H7 (cell line): Measurements from ENCODE around the gene FNDC11. TPM values are rescaled to one million over a fixed set of nuclear protein-coding genes. Genes with fewer than 3 reads are reported as not detected.
"Not testable (repeated sequence)": the region's sequence is repeated elsewhere in the genome, so short reads cannot be mapped to it uniquely, and the experiment has no call there.

Source experiments
- DNase-seq: peaks from one replicate; pipeline ENCODE4 v3.0.0; 2012
- H3K27me3 ChIP-seq: 2 replicates; pipeline ENCODE4 v1.6.0; 2011; ENCODE audit warnings: mild to moderate bottlenecking, low read length; ENCODE audit not compliant: control insufficient read depth, insufficient read depth
- H3K36me3 ChIP-seq: replicated peaks from 2 replicates; pipeline ENCODE4 v1.5.1; 2011; ENCODE audit warnings: low read length; ENCODE audit not compliant: control insufficient read depth, insufficient read depth
- H3K4me3 ChIP-seq: 2 replicates; pipeline ENCODE4 v1.5.1; 2011; ENCODE audit warnings: low read depth, mild to moderate bottlenecking, control low read depth, low read length, moderate library complexity; ENCODE audit not compliant: insufficient read depth
- total RNA-seq: library from RNA; depleted of rRNA; stranded (reverse); fragments of >200 nt; shearing (Covaris generic); gene quantifications from 2 replicates; pipeline ENCODE4 v1.2.3, GENCODE V29; 2014; rRNA removed

Gene FNDC11
- total RNA-seq = 6.4 and 8.0 TPM in 2 replicates

GRCh38 chr20:63553933-63554290 lies at the start of gene FNDC11:
Gene FNDC11, plus strand, starts transcription at chr20:63554159. Its CDS starts 1,505 bp downstream, at chr20:63555664.
- peak; percentile 94 for DNase-seq
- Histone ChIP-seq H3K4me3 (peak within 1 kb of the TSS; percentile 74), H3K36me3 (no peaks in the 10 kb centered on the region), H3K27me3 (peaks cover 3% of the 10 kb centered on the region)

- DNase-seq = peak; percentile 21
- Histone ChIP-seq H3K4me3 (no peak overlapping the region), H3K36me3 (no peaks in the 10 kb centered on the region), H3K27me3 (peaks cover 8% of the 10 kb centered on the region)
Observed at GRCh38 chr20:63504642-63505041, 49.3 kb upstream of the FNDC11 start.

GRCh38 chr20:63505281-63505680 lies 48.7 kb upstream of the FNDC11 start:
- Histone ChIP-seq H3K4me3 (no peak overlapping the region), H3K36me3 (no peaks in the 10 kb centered on the region), H3K27me3 (peaks cover 3% of the 10 kb centered on the region; the same call in 1 of the 2 replicates)
- DNase-seq = peak; percentile 35

- H3K4me3 ChIP-seq = no peak overlapping the region
- peaks cover 3% of the 10 kb centered on the region; the same call in 1 of the 2 replicates for H3K27me3 ChIP-seq
- peak; percentile 29 for DNase-seq
- no peaks in the 10 kb centered on the region for H3K36me3 ChIP-seq
Observed at GRCh38 chr20:63505723-63506122, 48.2 kb upstream of the FNDC11 start.

- DNase-seq = no peak
- Histone ChIP-seq H3K27me3 (no peaks in the 10 kb centered on the region), H3K4me3 (no peak overlapping the region), H3K36me3 (no peaks in the 10 kb centered on the region)
Observed at GRCh38 chr20:63507083-63507743, 46.7 kb upstream of the FNDC11 start.

GRCh38 chr20:63508072-63508768 lies 45.7 kb upstream of the FNDC11 start:
- no peaks in the 10 kb centered on the region for H3K36me3 ChIP-seq
- peak; percentile 38 for DNase-seq
- H3K27me3 ChIP-seq = no peaks in the 10 kb centered on the region
- H3K4me3 ChIP-seq = no peak overlapping the region

- no peak for DNase-seq
- Histone ChIP-seq H3K4me3 (no peak overlapping the region), H3K27me3 (no peaks in the 10 kb centered on the region), H3K36me3 (no peaks in the 10 kb centered on the region)
Observed at GRCh38 chr20:63509088-63509564, 44.8 kb upstream of the FNDC11 start.

GRCh38 chr20:63513207-63513606 lies 40.8 kb upstream of the FNDC11 start:
- H3K27me3 ChIP-seq = no peaks in the 10 kb centered on the region
- no peak for DNase-seq
- H3K4me3 ChIP-seq = no peak overlapping the region
- H3K36me3 ChIP-seq = no peaks in the 10 kb centered on the region

GRCh38 chr20:63514520-63514919 lies 39.4 kb upstream of the FNDC11 start:
- DNase-seq = peak; percentile 23

GRCh38 chr20:63517376-63518309 lies 36.3 kb upstream of the FNDC11 start:
- peak; percentile 43 for DNase-seq
- no peak overlapping the region for H3K4me3 ChIP-seq
- peaks cover 6% of the 10 kb centered on the region for H3K36me3 ChIP-seq
- H3K27me3 ChIP-seq = peaks cover 7% of the 10 kb centered on the region

More at GRCh38 chr20:63514520-63514919, 39.4 kb upstream of the FNDC11 start:
- H3K27me3 ChIP-seq, H3K36me3 ChIP-seq, H3K4me3 ChIP-seq: not testable (repeated sequence)

GRCh38 chr20:63518351-63518861 lies 35.6 kb upstream of the FNDC11 start:
- Histone ChIP-seq H3K36me3 (peaks cover 7% of the 10 kb centered on the region), H3K27me3 (peaks cover 7% of the 10 kb centered on the region), H3K4me3 (no peak overlapping the region)
- peak; percentile 89 for DNase-seq

GRCh38 chr20:63518946-63519667 lies 34.9 kb upstream of the FNDC11 start:
- H3K27me3 ChIP-seq = peaks cover 7% of the 10 kb centered on the region
- peak overlapping the region; percentile 91 for H3K4me3 ChIP-seq
- DNase-seq = peak; percentile 84
- H3K36me3 ChIP-seq = peaks cover 9% of the 10 kb centered on the region

GRCh38 chr20:63519668-63520503 lies 34.1 kb upstream of the FNDC11 start:
- H3K27me3 ChIP-seq = peaks cover 7% of the 10 kb centered on the region
- peaks cover 9% of the 10 kb centered on the region for H3K36me3 ChIP-seq
- peak overlapping the region; percentile 91 for H3K4me3 ChIP-seq
- peak; percentile 94 for DNase-seq
